ENCODE results near the gene CADM3. TPM values are rescaled to one million over a fixed set of nuclear protein-coding genes. Genes with fewer than 3 reads are reported as not detected.
A peak's percentile ranks its signal among the peaks of the same experiment; 100 is the strongest.

CADM3 gene
- total RNA-seq, 1 donor from 2014 or later = 5.8 TPM

DNA sequence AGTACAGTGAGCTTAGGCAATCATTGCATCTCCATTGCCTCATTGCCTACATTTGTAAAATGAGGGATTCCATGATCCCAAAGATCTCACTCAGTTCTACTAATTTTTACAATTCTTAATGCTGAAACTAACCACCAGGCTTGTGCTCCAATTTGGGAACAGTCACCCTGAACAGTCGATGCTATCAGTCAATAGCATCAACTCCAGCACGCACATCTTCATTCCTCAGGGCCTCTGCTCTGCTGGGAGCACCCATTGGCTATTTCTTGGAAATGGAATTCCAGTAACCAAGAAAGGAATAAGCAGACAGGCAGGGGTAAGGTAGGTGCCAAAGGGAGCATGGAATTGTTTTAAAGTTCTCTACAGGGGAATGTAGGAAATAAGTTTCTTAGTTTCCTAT lies 19.0 kb downstream of the CADM3 start:
- Mint-ChIP-seq H3K4me3 (no peak overlapping the region), H3K9me3 (no peaks in the 10 kb centered on the region), H3K27me3 (peaks cover 61% of the 10 kb centered on the region), H3K4me1 (ENCODE audit: unreplicated experiment) (peaks cover 10% of the 10 kb centered on the region), H3K36me3 (no peaks in the 10 kb centered on the region), H3K27ac (no peak overlapping the region)
- TF ChIP-seq CTCF (conservative IDR thresholded peaks at IDR 0.05) = no peak
- no peak for DNase-seq (ENCODE audit: extremely low spot score, unreplicated experiment)

DNA sequence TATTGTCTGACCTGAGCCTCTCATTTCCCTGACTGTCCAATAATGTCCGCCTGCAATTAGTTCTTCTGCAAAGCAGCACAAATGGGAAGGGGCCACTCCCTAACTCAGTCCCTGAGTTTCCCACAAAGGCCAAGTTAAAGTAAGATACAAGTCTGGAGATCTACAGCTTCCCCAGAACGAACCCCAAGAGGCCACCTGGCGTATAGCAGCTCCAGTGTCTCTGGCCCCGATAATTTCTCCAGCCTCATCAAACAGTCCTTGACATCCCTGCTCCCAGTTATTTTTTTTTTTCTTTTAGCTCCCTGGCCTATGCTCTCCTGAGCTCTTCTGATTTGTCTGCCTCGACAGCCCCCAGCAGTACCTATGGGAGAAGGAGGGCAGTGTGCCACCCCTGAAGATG lies 25.1 kb downstream of the CADM3 start:
- no peaks in the 10 kb centered on the region for H3K36me3 Mint-ChIP-seq
- no peak overlapping the region for H3K27ac Mint-ChIP-seq
- no peak overlapping the region for H3K4me3 Mint-ChIP-seq
- H3K4me1 Mint-ChIP-seq (ENCODE audit: unreplicated experiment) = peaks cover 8% of the 10 kb centered on the region
- no peaks in the 10 kb centered on the region for H3K9me3 Mint-ChIP-seq
- TF ChIP-seq CTCF (conservative IDR thresholded peaks at IDR 0.05) = peak; percentile 48
- DNase-seq (ENCODE audit: extremely low spot score, unreplicated experiment) = no peak
- H3K27me3 Mint-ChIP-seq = peaks cover 14% of the 10 kb centered on the region

- DNase-seq (ENCODE audit: extremely low spot score, unreplicated experiment) = no peak
- Mint-ChIP-seq H3K27ac (no peak overlapping the region), H3K9me3 (no peaks in the 10 kb centered on the region), H3K36me3 (no peaks in the 10 kb centered on the region), H3K27me3 (peaks cover 14% of the 10 kb centered on the region), H3K4me3 (no peak overlapping the region), H3K4me1 (ENCODE audit: unreplicated experiment) (peaks cover 13% of the 10 kb centered on the region)
- peak; percentile 91 for TF ChIP-seq CTCF (conservative IDR thresholded peaks at IDR 0.05)
Measured at GRCh38 chr1:159197561-159198557, 26.4 kb downstream of the CADM3 start.

- DNase-seq (ENCODE audit: extremely low spot score, unreplicated experiment) = no peak
- Mint-ChIP-seq H3K36me3 (no peaks in the 10 kb centered on the region), H3K27me3 (peaks cover 24% of the 10 kb centered on the region), H3K9me3 (no peaks in the 10 kb centered on the region), H3K4me3 (no peak overlapping the region), H3K4me1 (ENCODE audit: unreplicated experiment) (peaks cover 13% of the 10 kb centered on the region), H3K27ac (no peak overlapping the region)
- TF ChIP-seq CTCF (conservative IDR thresholded peaks at IDR 0.05) = no peak
Measured at GRCh38 chr1:159199901-159200300, 28.5 kb downstream of the CADM3 start.

DNA sequence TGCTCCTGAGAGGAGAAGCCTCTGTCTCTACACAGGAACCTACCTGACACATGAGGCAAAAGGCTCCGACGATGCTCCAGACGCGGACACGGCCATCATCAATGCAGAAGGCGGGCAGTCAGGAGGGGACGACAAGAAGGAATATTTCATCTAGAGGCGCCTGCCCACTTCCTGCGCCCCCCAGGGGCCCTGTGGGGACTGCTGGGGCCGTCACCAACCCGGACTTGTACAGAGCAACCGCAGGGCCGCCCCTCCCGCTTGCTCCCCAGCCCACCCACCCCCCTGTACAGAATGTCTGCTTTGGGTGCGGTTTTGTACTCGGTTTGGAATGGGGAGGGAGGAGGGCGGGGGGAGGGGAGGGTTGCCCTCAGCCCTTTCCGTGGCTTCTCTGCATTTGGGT lies 29.4 kb downstream of the CADM3 start:
- Mint-ChIP-seq H3K4me3 (no peak overlapping the region), H3K36me3 (no peaks in the 10 kb centered on the region), H3K4me1 (ENCODE audit: unreplicated experiment) (peaks cover 13% of the 10 kb centered on the region), H3K27me3 (peaks cover 29% of the 10 kb centered on the region), H3K9me3 (no peaks in the 10 kb centered on the region), H3K27ac (no peak overlapping the region)
- no peak for TF ChIP-seq CTCF (conservative IDR thresholded peaks at IDR 0.05)
- no peak for DNase-seq (ENCODE audit: extremely low spot score, unreplicated experiment)

Measured in type B pancreatic cell (in vitro differentiated cells).